WI38 (cell line): ENCODE measurements around the gene GPATCH8.

Experiments
- H3K4me3 ChIP-seq: 2 replicates; pipeline ENCODE4 v1.5.1; 2011; ENCODE audit warnings: low read depth, mild to moderate bottlenecking, control low read depth, low read length
- CTCF ChIP-seq: IDR thresholded peaks from 2 replicates; pipeline ENCODE4 v1.5.1; 2012; ENCODE audit warnings: low read depth, mild to moderate bottlenecking, control low read depth, low read length

GPATCH8 gene

GRCh38 chr17:44389281-44389680, 113.9 kb downstream of the GPATCH8 start, which contains the start of gene ITGA2B:
TSS of gene ITGA2B (minus strand) at chr17:44389649. CDS start at chr17:44389473, 176 bp downstream.
- no peak for TF ChIP-seq CTCF
- no peak within 1 kb of the TSS for H3K4me3 ChIP-seq

DNA sequence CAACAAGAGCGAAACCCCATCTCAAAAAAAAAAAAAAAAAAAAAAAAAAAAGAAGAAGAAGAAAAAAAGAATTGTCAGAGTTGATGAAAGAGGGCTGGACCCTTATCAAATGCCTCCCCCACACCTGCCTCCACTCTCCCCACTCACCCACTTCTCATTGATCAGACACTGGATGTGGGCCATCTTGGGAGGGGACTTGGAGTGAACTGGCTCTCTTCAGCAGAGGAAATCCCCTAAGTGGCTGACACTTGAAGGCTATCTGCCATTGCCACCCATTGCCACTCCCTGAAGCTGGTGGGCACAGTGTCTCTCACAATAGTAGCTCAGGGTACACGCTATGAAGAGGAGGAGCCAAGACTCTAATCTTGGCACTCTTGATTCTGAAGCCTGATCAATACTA, 115.4 kb downstream of the GPATCH8 start:
- TF ChIP-seq CTCF, result no peak
- H3K4me3 ChIP-seq, result no peak overlapping the region

- H3K4me3 ChIP-seq, result no peak overlapping the region
- no peak for TF ChIP-seq CTCF
These were observed 117.1 kb downstream of the GPATCH8 start for GRCh38 chr17:44386182-44386525.

- peak overlapping the region; percentile 58 for H3K4me3 ChIP-seq
- 0 out of 2 replicates have a peak, but pooled peaks have one; percentile 16 for TF ChIP-seq CTCF
These were observed 117.7 kb downstream of the GPATCH8 start for GRCh38 chr17:44385287-44386181.

DNA sequence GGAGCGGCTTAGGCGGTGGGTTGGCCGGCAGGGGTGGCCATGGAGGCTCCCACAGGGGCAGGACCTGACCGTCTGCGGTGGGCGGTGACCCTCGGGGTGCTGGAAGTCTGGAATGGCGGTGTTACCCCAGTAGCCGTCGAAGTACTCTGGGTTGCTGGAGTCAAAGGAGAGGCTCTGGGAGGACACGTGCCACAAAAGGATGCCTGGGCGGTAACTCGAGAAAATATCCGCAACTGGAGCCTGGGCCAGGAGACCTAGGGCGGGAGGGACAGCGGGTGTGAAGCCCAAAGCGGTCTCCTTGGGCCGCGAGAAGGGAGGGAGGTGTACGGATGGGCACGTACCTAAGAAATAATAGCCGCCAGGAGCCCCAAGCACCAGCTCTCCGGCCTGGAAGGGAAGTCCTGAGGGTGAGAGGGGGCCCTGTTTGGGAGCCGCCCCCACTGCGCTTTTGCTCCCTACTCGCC, 118.4 kb downstream of the GPATCH8 start:
- peak overlapping the region; percentile 58 for H3K4me3 ChIP-seq

GRCh38 chr17:44384281-44384822, 118.9 kb downstream of the GPATCH8 start:
- H3K4me3 ChIP-seq, result no peak overlapping the region
- no peak for TF ChIP-seq CTCF

More for the DNA sequence above, 118.4 kb downstream of the GPATCH8 start:
- TF ChIP-seq CTCF, result no peak

GRCh38 chr17:44383861-44384260, 119.3 kb downstream of the GPATCH8 start:
- TF ChIP-seq CTCF, result no peak
- no peak overlapping the region for H3K4me3 ChIP-seq
